OCI-LY7 (cell line): ENCODE data around the gene SRRM4. TPM values are rescaled to one million over a fixed set of nuclear protein-coding genes. Genes with fewer than 3 reads are reported as not detected.

Experiments used
- BruUV-seq: library from RNA; stranded (reverse); fragments of 400-500 nt; replicated peaks from 2 replicates; lab custom pipeline; 2021; lab: Mats Ljungman, UMichigan
- CTCF ChIA-PET: fragments of 300-600 bp; sonication (Branson Sonifier 250); formaldehyde crosslinking; loops from one replicate; lab custom pipeline; 2022; ENCODE audit warnings: antibody characterized with exemption; ENCODE audit not compliant: unreplicated experiment; lab: Charles Lee
- POLR2A ChIA-PET: fragments of 300-600 bp; sonication (Branson Sonifier 250); formaldehyde crosslinking; loops from one replicate; lab custom pipeline; 2022; ENCODE audit warnings: antibody characterized with exemption; lab: Charles Lee
- DNase-seq: peaks from one replicate; pipeline ENCODE4 v3.0.0-alpha.2; 2015; ENCODE audit warnings: low spot score
- H2AFZ ChIP-seq: fragments of 200-600 bp; sonication (generic), shearing (Covaris generic); 2 replicates; pipeline ENCODE4 v1.6.1; 2014; ENCODE audit warnings: mild to moderate bottlenecking, antibody characterized with exemption, low read length, moderate library complexity
- H3K27ac ChIP-seq: fragments of 200-600 bp; sonication (generic); 2 replicates; pipeline ENCODE4 v1.5.1; 2014; ENCODE audit warnings: mixed run types, low read depth, mild to moderate bottlenecking, moderate library complexity, low read length, inconsistent platforms; ENCODE audit not compliant: poor library complexity, severe bottlenecking
- H3K36me3 ChIP-seq: fragments of 200-600 bp; sonication (generic); 2 replicates; pipeline ENCODE4 v1.6.1; 2014; ENCODE audit warnings: mild to moderate bottlenecking, antibody characterized with exemption, low read length, moderate library complexity, mixed read lengths; ENCODE audit not compliant: insufficient read depth
- H3K4me1 ChIP-seq: fragments of 200-600 bp; sonication (generic); 2 replicates; pipeline ENCODE4 v1.5.1; 2014; ENCODE audit warnings: mild to moderate bottlenecking, low read length; ENCODE audit not compliant: insufficient read depth, poor library complexity, severe bottlenecking
- H3K4me2 ChIP-seq: fragments of 200-600 bp; sonication (generic); 2 replicates; pipeline ENCODE4 v1.6.1; 2014; ENCODE audit warnings: mild to moderate bottlenecking, low read length
- H3K4me3 ChIP-seq: fragments of 200-600 bp; sonication (generic); 2 replicates; pipeline ENCODE4 v1.5.1; 2014; ENCODE audit warnings: mild to moderate bottlenecking, low read depth, low read length; ENCODE audit not compliant: poor library complexity, severe bottlenecking
- H3K79me2 ChIP-seq: fragments of 200-600 bp; sonication (generic); 2 replicates; pipeline ENCODE4 v1.6.1; 2016; ENCODE audit warnings: low read depth, mild to moderate bottlenecking, low read length, moderate library complexity, mixed read lengths; ENCODE audit not compliant: insufficient read depth
- H3K9me2 ChIP-seq: fragments of 200-600 bp; sonication (generic); 2 replicates; pipeline ENCODE4 v1.6.1; 2016; ENCODE audit warnings: mild to moderate bottlenecking, low read length, mixed read lengths; ENCODE audit not compliant: insufficient read depth
- H3K9me3 ChIP-seq: fragments of 200-600 bp; sonication (generic); 2 replicates; pipeline ENCODE4 v1.6.1; 2014; ENCODE audit warnings: mild to moderate bottlenecking, mixed run types, low read length, mixed read lengths
- H4K20me1 ChIP-seq: fragments of 200-600 bp; sonication (generic); 2 replicates; pipeline ENCODE4 v1.6.1; 2014; ENCODE audit warnings: mild to moderate bottlenecking, antibody characterized with exemption, low read length, moderate library complexity, mixed read lengths; ENCODE audit not compliant: insufficient read depth
- CTCF ChIP-seq: fragments of 200-600 bp; sonication (generic); conservative IDR thresholded peaks from 2 replicates; pipeline ENCODE4 v1.5.1; 2014; ENCODE audit warnings: mild to moderate bottlenecking, antibody characterized with exemption, low read length, moderate library complexity, mixed read lengths
- EZH2phosphoT487 ChIP-seq: fragments of 200-600 bp; sonication (generic); IDR thresholded peaks from 2 replicates; pipeline ENCODE4 v1.6.1; 2018; ENCODE audit warnings: low read depth, borderline replicate concordance, mild to moderate bottlenecking, mixed run types, antibody characterized with exemption, low read length, moderate library complexity, mixed read lengths
- intact Hi-C: fragments of 100-400 bp; cut with micrococcal nuclease; formaldehyde crosslinking; loops from one replicate; pipeline ENCODE4 v1.10.0; 2022; ENCODE audit not compliant: unreplicated experiment
- total RNA-seq, 2 experiments: library from RNA; depleted of rRNA in 1 of 2; stranded (reverse); fragments of >200 nt in 1 of 2; shearing (Covaris generic) in 1 of 2; gene quantifications; 2 replicates each; pipeline ENCODE4 v1.2.3, GENCODE V29; 2014 to 2022

Gene SRRM4
- total RNA-seq, 2 experiments from 2014 or later: not detected

GRCh38 chr12:119177056-119177325, 195.7 kb downstream of the SRRM4 start:
- no peaks in the 10 kb centered on the region for H3K4me1 ChIP-seq
- H3K4me3 ChIP-seq: no peak overlapping the region
- no peak for DNase-seq
- H3K4me2 ChIP-seq: no peak overlapping the region
- no peaks in the 10 kb centered on the region for H4K20me1 ChIP-seq
- H3K9me3 ChIP-seq: no peaks in the 10 kb centered on the region
- no peaks in the 10 kb centered on the region for H3K79me2 ChIP-seq
- POLR2A ChIA-PET: no interaction called here
- H3K9me2 ChIP-seq: no peaks in the 10 kb centered on the region
- H3K27ac ChIP-seq: no peak overlapping the region
- H2AFZ ChIP-seq: no peak overlapping the region
- intact Hi-C loops: no loop called here
- TF ChIP-seq CTCF: no peak
- TF ChIP-seq EZH2phosphoT487: no peak
- BruUV-seq: no TSS peak
- no peaks in the 10 kb centered on the region for H3K36me3 ChIP-seq
- CTCF ChIA-PET: no interaction called here

DNA sequence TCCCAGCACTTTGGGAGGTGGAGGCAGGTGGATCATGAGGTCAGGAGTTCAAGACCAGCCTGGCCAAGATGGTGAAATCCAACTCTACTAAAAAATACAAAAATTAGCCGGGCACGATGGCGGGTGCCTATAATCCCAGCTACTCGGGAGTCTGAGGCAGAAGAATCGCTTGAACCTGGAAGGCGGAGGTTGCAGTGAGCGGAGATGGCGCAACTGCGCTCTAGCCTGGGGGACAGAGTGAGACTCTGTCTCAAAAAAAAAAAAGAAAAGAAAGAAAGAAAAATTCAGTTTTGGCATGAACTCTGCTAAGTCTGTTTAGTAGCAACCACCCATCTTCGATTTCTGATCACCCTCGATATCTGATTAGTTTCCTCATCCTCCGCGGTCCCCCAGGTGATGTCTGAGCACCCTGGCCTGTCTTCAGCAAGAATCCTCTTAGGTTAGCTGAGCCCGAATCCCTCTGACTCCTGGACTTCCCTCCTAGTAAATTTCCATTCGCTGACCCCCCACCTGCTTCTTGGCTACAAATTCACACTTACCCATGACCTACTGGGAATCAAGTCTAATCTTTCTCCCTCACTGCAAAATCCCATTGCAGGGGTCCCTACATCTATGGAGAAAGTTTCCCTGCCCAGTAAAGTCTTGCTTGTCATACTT, 196.5 kb downstream of the SRRM4 start:
- Histone ChIP-seq H3K4me1 (no peaks in the 10 kb centered on the region), H3K27ac (no peak overlapping the region), H4K20me1 (no peaks in the 10 kb centered on the region), H3K4me2 (no peak overlapping the region), H3K9me3 (no peaks in the 10 kb centered on the region), H3K36me3 (no peaks in the 10 kb centered on the region), H3K79me2 (no peaks in the 10 kb centered on the region), H3K4me3 (no peak overlapping the region), H2AFZ (no peak overlapping the region), H3K9me2 (no peaks in the 10 kb centered on the region)
- no peak for TF ChIP-seq EZH2phosphoT487
- TF ChIP-seq CTCF: no peak
- ChIA-PET CTCF (no interaction called here), POLR2A (no interaction called here)
- intact Hi-C loops: no loop called here
- BruUV-seq: no TSS peak
- no peak for DNase-seq

- no peaks in the 10 kb centered on the region for H4K20me1 ChIP-seq
- H3K4me2 ChIP-seq: no peak within 1 kb of the TSS
- H3K9me3 ChIP-seq: no peaks in the 10 kb centered on the region
- CTCF ChIA-PET: no interaction called here
- no peaks in the 10 kb centered on the region for H3K79me2 ChIP-seq
- no peak within 1 kb of the TSS for H2AFZ ChIP-seq
- POLR2A ChIA-PET: interaction anchor here (0.6 kb wide), 1 partner anchor 84 kb away, joined by 3 read pairs; no protein-coding TSS in a partner anchor
- H3K36me3 ChIP-seq: no peaks in the 10 kb centered on the region
- TF ChIP-seq EZH2phosphoT487 (no peak), CTCF (no peak)
- DNase-seq: no peak
- H3K4me3 ChIP-seq: no peak within 1 kb of the TSS
- no peak within 1 kb of the TSS for H3K27ac ChIP-seq
- H3K4me1 ChIP-seq: no peaks in the 10 kb centered on the region
- no TSS peak for BruUV-seq
- H3K9me2 ChIP-seq: no peaks in the 10 kb centered on the region
- intact Hi-C loops: no loop called here
Observed at GRCh38 chr12:119178544-119179334, 197.4 kb downstream of the SRRM4 start, which contains the start of gene HSPB8. Gene HSPB8, plus strand, starts transcription at chr12:119178931. Its CDS starts 382 bp downstream, at chr12:119179313.
